Psoas muscle (tissue), 8 donors: ENCODE results near the gene PRRG3. TPM values are rescaled to one million over a fixed set of nuclear protein-coding genes. Genes with fewer than 3 reads are reported as not detected.

Experiments used
- ATAC-seq, 4 donors: fragments of 200-7000 bp; cut with Tn5 transposase; one replicate each; pipeline ENCODE4 v1.9.1; 2020; ENCODE audit warnings: moderate library complexity in 3 of 4, mild to moderate bottlenecking in 2 of 4
- DNase-seq, 2 donors: peaks; one replicate each; pipeline ENCODE4 v3.0.0-alpha.2; 2020
- H3K27ac ChIP-seq: fragments of 200-600 bp; one replicate; pipeline ENCODE4 v1.8.0; 2022
- H3K27me3 ChIP-seq, 3 donors: fragments of 200-600 bp in 1 of 3; one replicate each; pipeline versions ENCODE4 v1.6.1 to v1.8.0; 2013 to 2022; ENCODE audit warnings: low read length in 2 of 3, mild to moderate bottlenecking in 2 of 3, moderate library complexity in 1 of 3; ENCODE audit not compliant: insufficient read depth in 3 of 3
- H3K36me3 ChIP-seq, 2 donors: fragments of 200-600 bp in 1 of 2; one replicate each; pipeline versions ENCODE4 v1.6.1 to v1.8.0; 2013 to 2022; ENCODE audit warnings: low read depth in 1 of 2, mild to moderate bottlenecking in 1 of 2, moderate library complexity in 1 of 2; ENCODE audit not compliant: insufficient read depth in 1 of 2
- H3K4me1 ChIP-seq: fragments of 200-600 bp; one replicate; pipeline ENCODE4 v1.8.0; 2022
- H3K4me3 ChIP-seq: fragments of 200-600 bp; one replicate; pipeline ENCODE4 v1.8.0; 2022; ENCODE audit warnings: mild to moderate bottlenecking
- H3K9me3 ChIP-seq: fragments of 200-600 bp; one replicate; pipeline ENCODE4 v1.8.0; 2022
- WGBS, 3 donors: extraction: QIAGEN DNeasy Blood & Tissue Kit; methylation state at CpG; one replicate each; pipeline versions ENCODE4 v1.1.6 to v1.1.7; 2013; 5-methylcytosine and 5-hydroxymethylcytosine counted together
- intact Hi-C, 2 donors: fragments of 100-400 bp; cut with DNase I; formaldehyde crosslinking; loops; one replicate each; pipeline versions ENCODE4 v1.11.0 to v1.14.2; 2022
- polyA plus RNA-seq, 3 donors: library from polyadenylated mRNA; stranded (reverse); fragments of 200-250 nt; gene quantifications; one replicate each; pipeline ENCODE4 v1.2.3, GENCODE V29; 2013
- total RNA-seq, 4 donors: library from RNA; stranded (reverse); fragmentation: NEBNext Ultra II Directional in 2 of 4; extraction: Animal tissue kit (Norgen Biotek cat#: 25700) in 2 of 4; gene quantifications; one replicate each; pipeline versions ENCODE4 v1.2.1 to v1.2.4, GENCODE V29; 2021 to 2023
- TF ChIP-seq, protein P1 (sequence below): fragments of 200-600 bp; IDR thresholded peaks from one replicate; pipeline ENCODE4 v1.8.0; 2022; ENCODE audit warnings: antibody characterized with exemption
- donor health status: healthy with polysubstance abuse.
- donor health status: DM: no; HTN: no; CAD: no; lungs with moderate emphysema.
- donor health status: Bipolar disorder and iron deficiency.
- donor health status: healthy.
- donor health status: DM: yes; HTN: yes; CAD: no.
- donor health status: DM: no; HTN: no; CAD: no.
- donor health status: DM: no; HTN: no; CAD: no.
- donor health status: DM: yes; HTN: yes; CAD: no.

Gene PRRG3
- total and polyA plus RNA-seq, 7 donors, result 0.06 to 1.7 (median 0.32) TPM

DNA sequence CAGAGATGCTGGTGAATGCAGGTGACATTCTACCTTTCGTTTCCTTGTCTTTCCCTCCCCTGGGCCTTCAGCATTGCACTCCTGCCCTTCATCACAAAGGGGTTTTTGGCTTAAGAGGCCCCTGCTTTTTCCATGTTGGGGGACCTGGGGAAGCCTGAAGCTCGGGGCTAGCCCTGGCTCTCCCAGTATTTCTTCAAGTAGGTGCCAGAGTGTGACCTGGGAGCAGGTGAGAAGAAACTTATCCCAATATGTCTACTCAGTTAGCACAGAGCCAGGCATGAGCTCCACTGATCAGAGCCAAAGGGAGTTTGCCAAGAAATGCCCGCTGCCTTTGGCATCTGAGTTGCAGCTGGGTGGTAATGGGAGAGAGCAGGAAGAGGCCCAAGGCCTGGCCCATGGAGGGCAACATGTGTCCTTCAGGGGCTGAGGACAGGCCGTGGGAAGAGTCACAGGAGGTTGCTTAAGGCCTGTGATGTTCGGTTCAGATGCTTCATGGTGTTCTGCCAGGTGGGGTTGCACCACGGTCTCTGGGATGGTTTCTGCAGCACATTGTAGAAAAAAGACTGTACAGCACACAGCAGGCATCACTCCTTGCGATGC, 7.6 kb downstream of the PRRG3 start:
- peaks cover 0 to 3% (median 0%) of the 10 kb centered on the region in 3 donors for H3K27me3 ChIP-seq
- H3K4me3 ChIP-seq, result no peak overlapping the region
- ATAC-seq (peak in 3 of 4 donors; percentile 57 to 69 (median 64)), DNase-seq (no peak)
- TF ChIP-seq, protein P1, sequence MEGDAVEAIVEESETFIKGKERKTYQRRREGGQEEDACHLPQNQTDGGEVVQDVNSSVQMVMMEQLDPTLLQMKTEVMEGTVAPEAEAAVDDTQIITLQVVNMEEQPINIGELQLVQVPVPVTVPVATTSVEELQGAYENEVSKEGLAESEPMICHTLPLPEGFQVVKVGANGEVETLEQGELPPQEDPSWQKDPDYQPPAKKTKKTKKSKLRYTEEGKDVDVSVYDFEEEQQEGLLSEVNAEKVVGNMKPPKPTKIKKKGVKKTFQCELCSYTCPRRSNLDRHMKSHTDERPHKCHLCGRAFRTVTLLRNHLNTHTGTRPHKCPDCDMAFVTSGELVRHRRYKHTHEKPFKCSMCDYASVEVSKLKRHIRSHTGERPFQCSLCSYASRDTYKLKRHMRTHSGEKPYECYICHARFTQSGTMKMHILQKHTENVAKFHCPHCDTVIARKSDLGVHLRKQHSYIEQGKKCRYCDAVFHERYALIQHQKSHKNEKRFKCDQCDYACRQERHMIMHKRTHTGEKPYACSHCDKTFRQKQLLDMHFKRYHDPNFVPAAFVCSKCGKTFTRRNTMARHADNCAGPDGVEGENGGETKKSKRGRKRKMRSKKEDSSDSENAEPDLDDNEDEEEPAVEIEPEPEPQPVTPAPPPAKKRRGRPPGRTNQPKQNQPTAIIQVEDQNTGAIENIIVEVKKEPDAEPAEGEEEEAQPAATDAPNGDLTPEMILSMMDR, result no peak
- no peak overlapping the region for H3K27ac ChIP-seq
- no peaks in the 10 kb centered on the region for H3K4me1 ChIP-seq
- H3K36me3 ChIP-seq, result no peaks in the 10 kb centered on the region
- intact Hi-C loops, result no loop called here
- no peaks in the 10 kb centered on the region for H3K9me3 ChIP-seq
- WGBS, 3 donors, result 28 to 40% (median 32%) methylated on average over 6 to 7 of the region's 7 CpGs

DNA sequence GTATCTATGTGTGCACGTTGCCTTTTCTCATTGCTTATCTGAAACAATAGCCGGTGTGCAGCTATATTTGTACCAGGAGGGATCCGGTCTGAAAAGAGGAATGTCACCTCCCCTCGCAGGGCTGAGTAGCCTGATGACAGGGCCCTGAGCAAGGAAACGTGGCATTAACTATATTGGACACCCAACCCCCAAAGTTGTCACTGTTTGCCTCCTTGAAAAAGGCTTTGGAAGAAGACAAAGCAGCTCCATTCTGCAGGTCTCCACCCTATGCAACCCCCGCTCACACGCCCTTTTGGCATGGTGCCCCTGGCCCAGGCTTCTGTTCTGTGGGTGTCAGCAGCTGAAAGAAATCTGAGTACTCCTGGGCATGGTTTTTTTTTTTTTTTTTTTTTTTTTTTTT, 8.2 kb downstream of the PRRG3 start:
- TF ChIP-seq, protein P1, result no peak
- no peak overlapping the region for H3K4me3 ChIP-seq
- H3K36me3 ChIP-seq, result no peaks in the 10 kb centered on the region
- no peaks in the 10 kb centered on the region for H3K9me3 ChIP-seq
- no peak overlapping the region for H3K27ac ChIP-seq
- peak in 3 of 4 donors; percentile 46 to 79 (median 57) for ATAC-seq
- no peaks in the 10 kb centered on the region for H3K4me1 ChIP-seq
- intact Hi-C loops, result no loop called here
- DNase-seq, result peak in 1 of 2 donors; percentile 53
- 7 to 14% (median 7%) methylated on average over 7 of the region's 7 CpGs for WGBS, 3 donors
- peaks cover 0 to 3% (median 0%) of the 10 kb centered on the region in 3 donors for H3K27me3 ChIP-seq

DNA sequence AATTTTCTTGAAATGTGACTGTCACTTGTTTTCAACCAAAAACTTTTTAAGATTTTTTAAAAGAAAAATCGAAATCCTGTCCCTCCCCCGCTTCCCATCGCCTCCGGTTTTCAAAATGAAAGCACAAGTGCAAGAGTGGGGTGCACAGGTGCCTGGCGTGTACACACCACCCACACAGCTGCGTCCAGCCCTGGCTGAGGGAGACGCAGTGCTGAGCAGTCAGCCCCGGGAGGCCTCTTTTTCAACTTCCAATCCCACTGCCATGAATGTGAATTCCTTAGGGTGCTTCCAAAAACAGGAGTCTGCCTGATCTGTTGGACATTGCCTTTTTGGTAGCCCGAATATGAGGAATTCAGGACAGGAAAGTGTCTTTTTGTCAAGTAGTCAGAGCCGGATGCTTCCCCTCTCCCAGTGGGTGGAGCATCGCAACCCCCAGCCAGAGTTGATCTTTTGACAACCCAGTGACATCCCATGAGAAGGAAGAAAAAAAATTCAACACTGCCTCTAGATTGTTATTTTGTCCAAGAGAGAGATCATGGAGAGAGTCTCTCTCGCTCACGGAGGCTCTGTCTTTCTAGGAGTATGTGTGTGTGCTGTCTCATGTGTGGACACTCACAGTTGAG, 8.9 kb downstream of the PRRG3 start:
- Histone ChIP-seq H3K27ac (no peak overlapping the region), H3K4me3 (peak overlapping the region; percentile 38), H3K4me1 (no peaks in the 10 kb centered on the region), H3K36me3 (no peaks in the 10 kb centered on the region), H3K27me3 (peaks cover 0 to 6% (median 0%) of the 10 kb centered on the region in 3 donors), H3K9me3 (no peaks in the 10 kb centered on the region)
- TF ChIP-seq, protein P1, result no peak
- ATAC-seq (no peak), DNase-seq (no peak)
- intact Hi-C loops, result no loop called here
- 13 to 38% (median 14%) methylated on average over 12 to 13 of the region's 13 CpGs for WGBS, 3 donors

DNA sequence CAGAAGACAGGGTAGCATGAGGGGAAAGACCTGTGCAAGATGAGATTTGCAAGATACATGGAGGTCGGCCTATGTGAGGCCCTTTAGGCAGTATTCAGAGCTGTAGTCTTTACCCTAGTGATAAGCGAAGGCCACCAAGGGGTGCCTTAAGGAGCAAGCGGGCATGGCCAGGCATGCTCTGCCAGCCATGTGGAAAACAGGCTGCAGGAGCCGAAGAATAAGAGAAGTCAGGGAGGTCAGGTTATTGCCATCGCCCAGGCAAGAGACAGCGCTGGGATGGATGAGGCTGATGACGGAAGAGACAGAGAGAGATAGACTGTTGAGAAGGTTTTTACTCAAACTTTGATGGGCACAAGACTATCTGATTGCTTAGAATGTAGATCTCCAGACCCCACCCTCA, 13.6 kb downstream of the PRRG3 start:
- Histone ChIP-seq H3K27ac (no peak overlapping the region), H3K4me1 (no peaks in the 10 kb centered on the region), H3K36me3 (no peaks in the 10 kb centered on the region), H3K27me3 (peaks cover 0 to 6% (median 0%) of the 10 kb centered on the region in 3 donors), H3K4me3 (no peak overlapping the region), H3K9me3 (no peaks in the 10 kb centered on the region)
- no peak for DNase-seq
- intact Hi-C loops, result no loop called here
- ATAC-seq, result no peak
- WGBS, 3 donors, result 84 to 96% (median 86%) methylated on average over 7 of the region's 7 CpGs
- TF ChIP-seq, protein P1, result no peak
